Measurements from ENCODE around the gene FOLR2. TPM values are rescaled to one million over a fixed set of nuclear protein-coding genes. Genes with fewer than 3 reads are reported as not detected.

The FOLR2 gene
- total RNA-seq, 1 experiment from 2014 or later = not detected

DNA sequence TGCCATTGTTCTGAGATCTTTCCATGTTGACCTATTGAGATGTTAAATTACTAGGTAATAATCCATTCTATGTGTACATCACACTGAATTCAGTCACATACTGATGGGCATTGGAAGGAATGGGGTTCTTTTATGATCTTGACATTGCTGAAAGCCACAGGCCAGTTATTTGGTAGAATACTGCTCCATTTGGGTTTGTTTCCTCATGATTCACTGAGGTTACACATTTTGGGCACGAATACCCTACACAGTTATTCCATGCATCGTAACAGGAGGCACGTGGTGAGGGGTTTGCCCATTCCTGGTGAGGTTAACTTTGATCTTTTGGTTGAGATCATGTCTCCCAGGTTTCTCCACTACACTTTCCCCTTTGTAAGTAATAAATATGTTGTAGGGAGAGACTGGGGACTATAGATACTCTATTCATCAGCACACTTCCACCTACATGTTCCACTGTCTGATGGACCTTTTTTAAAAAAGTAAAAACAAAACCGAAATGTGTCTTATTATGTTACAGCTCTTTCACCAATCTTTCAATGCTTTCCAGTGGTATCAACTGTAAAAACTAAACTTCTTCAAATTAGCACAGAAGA lies 36.7 kb upstream of the FOLR2 start:
- Histone ChIP-seq H3K9me2 (ENCODE audit: insufficient read depth) (no peaks in the 10 kb centered on the region), H3K27ac (ENCODE audit: low read depth, low read length) (no peak overlapping the region), H3K9ac (ENCODE audit: low read length) (no peak overlapping the region), H3K27me3 (ENCODE audit: insufficient read depth, low read length) (peaks cover 7% of the 10 kb centered on the region; the same call in 1 of the 2 replicates), H3K79me2 (ENCODE audit: insufficient read depth, low read length) (no peaks in the 10 kb centered on the region), H3K4me1 (ENCODE audit: control insufficient read depth in 1 of 2, insufficient read depth in 2 of 2, low read length in 2 of 2) (peaks cover 0 to 8% of the 10 kb centered on the region in 2 experiments; a peak in 2 of 4 replicates), H3K36me3 (ENCODE audit: control insufficient read depth in 1 of 2, insufficient read depth in 2 of 2, low read length in 2 of 2) (no peaks in the 10 kb centered on the region), H3K4me2 (ENCODE audit: low read length) (no peak overlapping the region), H3K4me3 (replicated peaks in 1 of 2; ENCODE audit: low read depth in 1 of 2, low read length in 2 of 2) (no peak overlapping the region), H4K20me1 (ENCODE audit: insufficient read depth) (no peaks in the 10 kb centered on the region), H2AFZ (ENCODE audit: low read depth, low read length, poor library complexity, severe bottlenecking) (no peak overlapping the region), H3K9me3 (ENCODE audit: control insufficient read depth in 1 of 2, insufficient read depth in 1 of 2, low read depth in 1 of 2, low read length in 2 of 2) (no peaks in the 10 kb centered on the region)
- intact Hi-C loops (cut with micrococcal nuclease) = no loop called here
- ATAC-seq (no peak), DNase-seq (ENCODE audit: low read depth, low spot score) (no peak)
- TF ChIP-seq POLR2AphosphoS5 (IDR thresholded peaks at IDR 0.05; ENCODE audit: low read depth, low read length) = no peak
- no peak for TF ChIP-seq RAD21 (IDR thresholded peaks at IDR 0.05; ENCODE audit: low read depth)
- no peak for TF ChIP-seq ZNF274 (IDR thresholded peaks at IDR 0.05; ENCODE audit: low read depth, low read length)
- TF ChIP-seq CEBPB (IDR thresholded peaks at IDR 0.05; ENCODE audit: low read depth) = no peak
- no peak for TF ChIP-seq SP1 (IDR thresholded peaks at IDR 0.05; ENCODE audit: low read depth)
- TF ChIP-seq, protein P1, sequence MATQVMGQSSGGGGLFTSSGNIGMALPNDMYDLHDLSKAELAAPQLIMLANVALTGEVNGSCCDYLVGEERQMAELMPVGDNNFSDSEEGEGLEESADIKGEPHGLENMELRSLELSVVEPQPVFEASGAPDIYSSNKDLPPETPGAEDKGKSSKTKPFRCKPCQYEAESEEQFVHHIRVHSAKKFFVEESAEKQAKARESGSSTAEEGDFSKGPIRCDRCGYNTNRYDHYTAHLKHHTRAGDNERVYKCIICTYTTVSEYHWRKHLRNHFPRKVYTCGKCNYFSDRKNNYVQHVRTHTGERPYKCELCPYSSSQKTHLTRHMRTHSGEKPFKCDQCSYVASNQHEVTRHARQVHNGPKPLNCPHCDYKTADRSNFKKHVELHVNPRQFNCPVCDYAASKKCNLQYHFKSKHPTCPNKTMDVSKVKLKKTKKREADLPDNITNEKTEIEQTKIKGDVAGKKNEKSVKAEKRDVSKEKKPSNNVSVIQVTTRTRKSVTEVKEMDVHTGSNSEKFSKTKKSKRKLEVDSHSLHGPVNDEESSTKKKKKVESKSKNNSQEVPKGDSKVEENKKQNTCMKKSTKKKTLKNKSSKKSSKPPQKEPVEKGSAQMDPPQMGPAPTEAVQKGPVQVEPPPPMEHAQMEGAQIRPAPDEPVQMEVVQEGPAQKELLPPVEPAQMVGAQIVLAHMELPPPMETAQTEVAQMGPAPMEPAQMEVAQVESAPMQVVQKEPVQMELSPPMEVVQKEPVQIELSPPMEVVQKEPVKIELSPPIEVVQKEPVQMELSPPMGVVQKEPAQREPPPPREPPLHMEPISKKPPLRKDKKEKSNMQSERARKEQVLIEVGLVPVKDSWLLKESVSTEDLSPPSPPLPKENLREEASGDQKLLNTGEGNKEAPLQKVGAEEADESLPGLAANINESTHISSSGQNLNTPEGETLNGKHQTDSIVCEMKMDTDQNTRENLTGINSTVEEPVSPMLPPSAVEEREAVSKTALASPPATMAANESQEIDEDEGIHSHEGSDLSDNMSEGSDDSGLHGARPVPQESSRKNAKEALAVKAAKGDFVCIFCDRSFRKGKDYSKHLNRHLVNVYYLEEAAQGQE (IDR thresholded peaks at IDR 0.05; ENCODE audit: low read depth) = no peak
- no peak for TF ChIP-seq ZFX (IDR thresholded peaks at IDR 0.05)
- TF ChIP-seq JUND (IDR thresholded peaks at IDR 0.05) = no peak
- TF ChIP-seq MAX (IDR thresholded peaks at IDR 0.05) = no peak
- no peak for TF ChIP-seq EZH2 (IDR thresholded peaks at IDR 0.05)
- no peak for TF ChIP-seq POLR2A (IDR thresholded peaks at IDR 0.05; ENCODE audit: borderline replicate concordance, extremely low read depth, insufficient read depth, insufficient read length)
- no peak for TF ChIP-seq SIN3A (IDR thresholded peaks at IDR 0.05; ENCODE audit: low read depth)
- TF ChIP-seq, protein P2, sequence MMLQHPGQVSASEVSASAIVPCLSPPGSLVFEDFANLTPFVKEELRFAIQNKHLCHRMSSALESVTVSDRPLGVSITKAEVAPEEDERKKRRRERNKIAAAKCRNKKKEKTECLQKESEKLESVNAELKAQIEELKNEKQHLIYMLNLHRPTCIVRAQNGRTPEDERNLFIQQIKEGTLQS (IDR thresholded peaks at IDR 0.05) = no peak
- no peak for TF ChIP-seq ELF1 (IDR thresholded peaks at IDR 0.05; ENCODE audit: borderline replicate concordance, low read depth)
- no peak for TF ChIP-seq FOSL1 (IDR thresholded peaks at IDR 0.05; ENCODE audit: low read depth)
- no peak for TF ChIP-seq ZBTB33 (IDR thresholded peaks at IDR 0.05; ENCODE audit: extremely low read depth, insufficient replicate concordance, low read length)
- TF ChIP-seq EZH2phosphoT487 (IDR thresholded peaks at IDR 0.05; ENCODE audit: borderline replicate concordance) = no peak
- TF ChIP-seq CBX3 (IDR thresholded peaks at IDR 0.05; ENCODE audit: low read depth) = no peak
- ChIA-PET CTCF (interaction anchor here (1.1 kb wide), 1 partner anchor 154 kb away, joined by 6 read pairs; no protein-coding TSS in a partner anchor), POLR2A (no interaction called here), RAD21 (ENCODE audit: low non-redundant PET in 1 of 2, low total read pairs in 2 of 2, uncharacterized antibody in 2 of 2, unreplicated experiment in 2 of 2) (no interaction called here)
- no TSS peak for BruUV-seq (replicated peaks)
